Measurements from ENCODE around the gene COL5A1.

DNA sequence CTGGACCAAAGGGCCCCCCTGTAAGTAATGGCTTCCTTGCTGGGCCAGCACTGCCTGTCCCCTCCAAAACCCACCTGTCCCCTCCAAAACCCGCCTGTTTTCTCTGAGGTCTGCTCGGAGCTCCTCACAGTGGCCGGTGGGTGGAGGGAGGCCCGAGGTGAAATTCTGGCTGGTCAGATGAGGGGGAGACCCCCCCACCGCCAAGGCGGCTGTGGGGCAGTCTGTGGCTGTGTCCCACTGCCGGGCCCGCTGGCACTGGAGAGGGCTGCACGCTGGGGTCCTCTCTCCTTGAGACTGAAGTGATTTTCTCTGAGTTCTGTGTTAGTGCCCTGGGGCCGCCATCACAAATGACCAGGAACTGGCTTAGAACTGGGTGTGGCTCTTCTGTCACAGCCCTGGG lies 155.3 kb downstream of the COL5A1 start:
- TF ChIP-seq CTCF (IDR thresholded peaks at IDR 0.05), result no peak
- no peak for TF ChIP-seq POLR2A (IDR thresholded peaks at IDR 0.05)

All from Peyer's patch (tissue), 4 donors.